Stimulated activated naive CD4-positive, alpha-beta T cell treated with Interleukin-2 at 50 U/mL for 16 hours (primary cell): Measurements from ENCODE around the gene HFE.
A peak's percentile ranks its signal among the peaks of the same experiment; 100 is the strongest.
"Not testable (repeated sequence)": the region's sequence is repeated elsewhere in the genome, so short reads cannot be mapped to it uniquely, and the experiment has no call there.

Source experiments
- DNase-seq: peaks from one replicate; lab custom pipeline; 2025; lab: John Stamatoyannopoulos, UW

Gene HFE

GRCh38 chr6:26059941-26060340 lies 27.3 kb upstream of the HFE start:
- DNase-seq = no peak

- peak; percentile 17 for DNase-seq
Observed at GRCh38 chr6:26064619-26065257, 22.5 kb upstream of the HFE start.

- DNase-seq = peak; percentile 10
Observed at GRCh38 chr6:26065952-26066380, 21.3 kb upstream of the HFE start.

- DNase-seq = no peak
Observed at GRCh38 chr6:26067367-26067766, 19.9 kb upstream of the HFE start.

GRCh38 chr6:26068036-26068435 lies 19.2 kb upstream of the HFE start:
- DNase-seq = no peak

GRCh38 chr6:26071135-26071534 lies 16.1 kb upstream of the HFE start:
- no peak for DNase-seq

- DNase-seq = no peak
Observed at GRCh38 chr6:26075063-26075717, 12.0 kb upstream of the HFE start.

GRCh38 chr6:26078066-26078465 lies 9.2 kb upstream of the HFE start:
- not testable (repeated sequence) for DNase-seq

- not testable (repeated sequence) for DNase-seq
Observed at GRCh38 chr6:26081096-26081495, 6.1 kb upstream of the HFE start.

- DNase-seq = peak; percentile 7
Observed at GRCh38 chr6:26086211-26086610, 1.0 kb upstream of the HFE start.

GRCh38 chr6:26088344-26088743 lies 1.1 kb downstream of the HFE start:
- DNase-seq = no peak

GRCh38 chr6:26089272-26089671 lies 2.0 kb downstream of the HFE start:
- no peak for DNase-seq

- no peak for DNase-seq
Observed at GRCh38 chr6:26092443-26092842, 5.2 kb downstream of the HFE start.

- DNase-seq = no peak
Observed at GRCh38 chr6:26094036-26094435, 6.8 kb downstream of the HFE start.

GRCh38 chr6:26097268-26097875 lies 10.1 kb downstream of the HFE start:
- peak; percentile 45 for DNase-seq

- no peak for DNase-seq
Observed at GRCh38 chr6:26103141-26103769, 16.0 kb downstream of the HFE start.

GRCh38 chr6:26103770-26104456 lies 16.7 kb downstream of the HFE start:
- peak; percentile 80 for DNase-seq

GRCh38 chr6:26104457-26105108 lies 17.4 kb downstream of the HFE start:
- no peak for DNase-seq

GRCh38 chr6:26105109-26105730 lies 18.0 kb downstream of the HFE start:
- DNase-seq = no peak

GRCh38 chr6:26105842-26106241 lies 18.6 kb downstream of the HFE start:
- no peak for DNase-seq

GRCh38 chr6:26107935-26108334 lies 20.7 kb downstream of the HFE start:
- no peak for DNase-seq
